HepG2 (cell line): ENCODE measurements around the gene AMZ1. TPM values are rescaled to one million over a fixed set of nuclear protein-coding genes. Genes with fewer than 3 reads are reported as not detected.

Source experiments
- JDP2 ChIP-seq: sonication (generic); formaldehyde crosslinking; IDR thresholded peaks from 2 replicates; pipeline ENCODE4 v1.8.1; 2022; ENCODE audit warnings: missing genetic modification reagents, borderline replicate concordance
- MAX ChIP-seq: IDR thresholded peaks from 2 replicates; pipeline ENCODE4 v1.6.1; 2012; ENCODE audit warnings: inconsistent platforms
- SNAI1 ChIP-seq: sonication (generic); formaldehyde crosslinking; IDR thresholded peaks from 2 replicates; pipeline ENCODE4 v1.5.0; 2020; ENCODE audit warnings: mild to moderate bottlenecking, missing genetic modification reagents, borderline replicate concordance
- TP53 ChIP-seq: sonication (generic); formaldehyde crosslinking; conservative IDR thresholded peaks from 2 replicates; pipeline ENCODE4 v1.4.0; 2020; ENCODE audit warnings: missing genetic modification reagents
- ZMAT5 ChIP-seq: sonication (generic); formaldehyde crosslinking; IDR thresholded peaks from 2 replicates; pipeline ENCODE4 v1.5.0; 2020; ENCODE audit warnings: mild to moderate bottlenecking, low read depth, missing genetic modification reagents, borderline replicate concordance
- ZNF329 ChIP-seq: sonication (generic); formaldehyde crosslinking; IDR thresholded peaks from 2 replicates; pipeline ENCODE4 v1.9.0; 2021; ENCODE audit warnings: low read depth, mild to moderate bottlenecking, missing genetic modification reagents
- ZNF484 ChIP-seq: sonication (generic); formaldehyde crosslinking; IDR thresholded peaks from 2 replicates; pipeline ENCODE4 v1.5.1; 2020; ENCODE audit warnings: mild to moderate bottlenecking, low read depth, missing genetic modification reagents, borderline replicate concordance
- ZNF530 ChIP-seq: sonication (generic); formaldehyde crosslinking; IDR thresholded peaks from 2 replicates; pipeline ENCODE4 v1.5.0; 2020; ENCODE audit warnings: low read depth, mild to moderate bottlenecking, missing genetic modification reagents
- ZNF614 ChIP-seq: IDR thresholded peaks from 2 replicates; pipeline ENCODE4 v1.6.1; 2018; ENCODE audit warnings: missing biosample characterization, missing genetic modification reagents, inconsistent platforms, borderline replicate concordance
- ZNF660 ChIP-seq: sonication (generic); formaldehyde crosslinking; IDR thresholded peaks from 2 replicates; pipeline ENCODE4 v1.5.1; 2020; ENCODE audit warnings: mild to moderate bottlenecking, low read depth, missing genetic modification reagents, borderline replicate concordance
- ZNF724P ChIP-seq: sonication (generic); formaldehyde crosslinking; IDR thresholded peaks from 2 replicates; pipeline ENCODE4 v1.8.0; 2022; ENCODE audit warnings: missing genetic modification reagents, borderline replicate concordance
- polyA plus RNA-seq, 8 experiments: library from polyadenylated mRNA; depleted of rRNA in 3 of 8; stranded (reverse) in 7 of 8; unstranded in 1 of 8; fragments of >200 nt; fragmentation: Illumina TruSeq in 4 of 8; extraction: Trizol in 4 of 8; gene quantifications; 2 replicates each; pipeline versions ENCODE4 v1.2.1 to v1.2.3, GENCODE V29; 2011 to 2016; ENCODE audit warnings: low read depth in 4 of 8, missing spikeins in 1 of 8, mixed read lengths in 1 of 8; ENCODE audit not compliant: insufficient read depth in 1 of 8
- total RNA-seq, 5 experiments: library from RNA; depleted of rRNA; stranded (reverse); fragments of >200 nt; fragmentation: Illumina TruSeq; extraction: Trizol; gene quantifications; 2 replicates each; pipeline ENCODE4 v1.2.3, GENCODE V29; 2016; ENCODE audit warnings: low read depth in 1 of 5
- TF ChIP-seq, protein P1 (sequence below): sonication (generic); formaldehyde crosslinking; IDR thresholded peaks from 2 replicates; pipeline ENCODE4 v1.8.1; 2023; ENCODE audit warnings: mild to moderate bottlenecking, missing genetic modification reagents
- TF ChIP-seq, protein P2 (sequence below): sonication (generic); formaldehyde crosslinking; IDR thresholded peaks from 2 replicates; pipeline ENCODE4 v1.4.0; 2020; ENCODE audit warnings: missing genetic modification reagents, borderline replicate concordance
- TF ChIP-seq, protein P3 (sequence below): sonication (generic); formaldehyde crosslinking; IDR thresholded peaks from 2 replicates; pipeline ENCODE4 v1.5.0; 2020; ENCODE audit warnings: missing genetic modification reagents
- TF ChIP-seq, protein P4 (sequence below): IDR thresholded peaks from 2 replicates; pipeline ENCODE4 v1.6.1; 2016; ENCODE audit warnings: low read depth, borderline replicate concordance
- TF ChIP-seq, protein P5 (sequence below): sonication (generic); formaldehyde crosslinking; IDR thresholded peaks from 2 replicates; pipeline ENCODE4 v1.5.0; 2020; ENCODE audit warnings: mild to moderate bottlenecking, missing genetic modification reagents

Gene AMZ1
- total and polyA plus RNA-seq, 2 of the 13 experiments (the other 11 are each of a cell fraction or from before 2014, with no cell fraction given) = 0.03 TPM; not detected in 1

DNA sequence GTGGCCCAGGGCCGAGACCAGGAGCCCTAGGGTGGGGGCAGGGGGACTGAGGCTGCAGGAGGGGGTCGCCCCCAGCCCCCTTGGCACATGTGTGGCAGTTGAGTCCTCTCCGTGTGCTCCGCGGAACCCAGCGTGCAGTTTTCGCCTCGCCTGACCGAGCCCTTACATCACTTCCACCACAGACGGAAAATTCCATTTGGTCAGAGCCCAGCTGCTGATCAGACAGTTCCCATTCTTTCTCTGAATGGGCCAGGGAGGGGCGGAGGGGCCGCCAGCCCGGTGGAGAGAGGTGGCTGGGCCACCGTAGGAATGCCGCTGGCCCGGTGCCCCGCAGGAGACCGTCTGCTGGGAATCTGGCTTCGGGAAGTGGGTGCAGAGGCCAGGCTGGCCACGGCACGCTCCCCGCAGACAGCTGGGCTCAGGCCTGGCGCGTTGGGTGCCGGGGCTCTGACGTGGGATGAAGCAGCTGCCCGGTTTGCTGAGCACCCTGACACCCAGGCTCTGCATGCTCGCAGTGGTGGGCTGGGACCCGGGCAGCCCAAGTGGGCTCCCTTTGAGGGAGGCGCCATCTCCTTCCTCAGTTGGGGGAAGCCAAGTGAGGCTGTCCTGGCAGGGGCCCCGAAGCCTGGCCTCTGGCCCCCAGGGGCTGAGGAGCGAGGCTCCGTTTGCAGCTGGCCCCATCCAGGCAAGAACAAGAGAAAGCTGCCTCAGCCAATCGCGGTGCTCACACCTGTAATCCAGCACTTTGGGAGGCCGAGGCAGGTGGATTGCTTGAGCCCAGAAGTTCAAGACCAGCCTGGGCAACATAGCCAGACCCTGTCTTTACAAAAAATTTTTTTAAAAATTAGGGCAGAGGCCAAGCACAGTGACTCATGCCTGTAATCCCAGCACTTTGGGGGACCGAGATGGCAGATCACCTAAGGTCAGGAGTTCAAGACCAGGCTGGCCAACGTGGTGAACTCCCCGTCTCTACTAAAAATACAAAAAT is 46.3 kb upstream of the AMZ1 start (continued):
- TF ChIP-seq, protein P1, sequence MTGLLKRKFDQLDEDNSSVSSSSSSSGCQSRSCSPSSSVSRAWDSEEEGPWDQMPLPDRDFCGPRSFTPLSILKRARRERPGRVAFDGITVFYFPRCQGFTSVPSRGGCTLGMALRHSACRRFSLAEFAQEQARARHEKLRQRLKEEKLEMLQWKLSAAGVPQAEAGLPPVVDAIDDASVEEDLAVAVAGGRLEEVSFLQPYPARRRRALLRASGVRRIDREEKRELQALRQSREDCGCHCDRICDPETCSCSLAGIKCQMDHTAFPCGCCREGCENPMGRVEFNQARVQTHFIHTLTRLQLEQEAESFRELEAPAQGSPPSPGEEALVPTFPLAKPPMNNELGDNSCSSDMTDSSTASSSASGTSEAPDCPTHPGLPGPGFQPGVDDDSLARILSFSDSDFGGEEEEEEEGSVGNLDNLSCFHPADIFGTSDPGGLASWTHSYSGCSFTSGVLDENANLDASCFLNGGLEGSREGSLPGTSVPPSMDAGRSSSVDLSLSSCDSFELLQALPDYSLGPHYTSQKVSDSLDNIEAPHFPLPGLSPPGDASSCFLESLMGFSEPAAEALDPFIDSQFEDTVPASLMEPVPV = peak; percentile 65; the same call in 1 of the 2 replicates
- TF ChIP-seq ZMAT5 (CRISPR knock-in tag) = no peak
- 0 out of 2 replicates have a peak, but pooled peaks have one; percentile 53 for TF ChIP-seq ZNF724P
- TF ChIP-seq ZNF660 = no peak
- TF ChIP-seq, protein P2, sequence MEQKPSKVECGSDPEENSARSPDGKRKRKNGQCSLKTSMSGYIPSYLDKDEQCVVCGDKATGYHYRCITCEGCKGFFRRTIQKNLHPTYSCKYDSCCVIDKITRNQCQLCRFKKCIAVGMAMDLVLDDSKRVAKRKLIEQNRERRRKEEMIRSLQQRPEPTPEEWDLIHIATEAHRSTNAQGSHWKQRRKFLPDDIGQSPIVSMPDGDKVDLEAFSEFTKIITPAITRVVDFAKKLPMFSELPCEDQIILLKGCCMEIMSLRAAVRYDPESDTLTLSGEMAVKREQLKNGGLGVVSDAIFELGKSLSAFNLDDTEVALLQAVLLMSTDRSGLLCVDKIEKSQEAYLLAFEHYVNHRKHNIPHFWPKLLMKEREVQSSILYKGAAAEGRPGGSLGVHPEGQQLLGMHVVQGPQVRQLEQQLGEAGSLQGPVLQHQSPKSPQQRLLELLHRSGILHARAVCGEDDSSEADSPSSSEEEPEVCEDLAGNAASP (CRISPR knock-in tag) = peak; percentile 81
- peak; percentile 66; the same call in 1 of the 2 replicates for TF ChIP-seq ZNF614 (CRISPR knock-in tag)
- TF ChIP-seq MAX = peak; percentile 70
- no peak for TF ChIP-seq SNAI1
- TF ChIP-seq, protein P3, sequence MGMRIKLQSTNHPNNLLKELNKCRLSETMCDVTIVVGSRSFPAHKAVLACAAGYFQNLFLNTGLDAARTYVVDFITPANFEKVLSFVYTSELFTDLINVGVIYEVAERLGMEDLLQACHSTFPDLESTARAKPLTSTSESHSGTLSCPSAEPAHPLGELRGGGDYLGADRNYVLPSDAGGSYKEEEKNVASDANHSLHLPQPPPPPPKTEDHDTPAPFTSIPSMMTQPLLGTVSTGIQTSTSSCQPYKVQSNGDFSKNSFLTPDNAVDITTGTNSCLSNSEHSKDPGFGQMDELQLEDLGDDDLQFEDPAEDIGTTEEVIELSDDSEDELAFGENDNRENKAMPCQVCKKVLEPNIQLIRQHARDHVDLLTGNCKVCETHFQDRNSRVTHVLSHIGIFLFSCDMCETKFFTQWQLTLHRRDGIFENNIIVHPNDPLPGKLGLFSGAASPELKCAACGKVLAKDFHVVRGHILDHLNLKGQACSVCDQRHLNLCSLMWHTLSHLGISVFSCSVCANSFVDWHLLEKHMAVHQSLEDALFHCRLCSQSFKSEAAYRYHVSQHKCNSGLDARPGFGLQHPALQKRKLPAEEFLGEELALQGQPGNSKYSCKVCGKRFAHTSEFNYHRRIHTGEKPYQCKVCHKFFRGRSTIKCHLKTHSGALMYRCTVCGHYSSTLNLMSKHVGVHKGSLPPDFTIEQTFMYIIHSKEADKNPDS (CRISPR knock-in tag) = no peak
- TF ChIP-seq JDP2 (CRISPR knock-in tag) = no peak
- no peak for TF ChIP-seq TP53
- no peak for TF ChIP-seq ZNF329
- TF ChIP-seq ZNF530 (CRISPR knock-in tag) = no peak
- no peak for TF ChIP-seq ZNF484 (CRISPR knock-in tag)
- TF ChIP-seq, protein P4, sequence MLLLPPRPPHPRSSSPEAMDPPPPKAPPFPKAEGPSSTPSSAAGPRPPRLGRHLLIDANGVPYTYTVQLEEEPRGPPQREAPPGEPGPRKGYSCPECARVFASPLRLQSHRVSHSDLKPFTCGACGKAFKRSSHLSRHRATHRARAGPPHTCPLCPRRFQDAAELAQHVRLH (CRISPR knock-in tag) = peak; percentile 52; the same call in 1 of the 2 replicates
- TF ChIP-seq, protein P5, sequence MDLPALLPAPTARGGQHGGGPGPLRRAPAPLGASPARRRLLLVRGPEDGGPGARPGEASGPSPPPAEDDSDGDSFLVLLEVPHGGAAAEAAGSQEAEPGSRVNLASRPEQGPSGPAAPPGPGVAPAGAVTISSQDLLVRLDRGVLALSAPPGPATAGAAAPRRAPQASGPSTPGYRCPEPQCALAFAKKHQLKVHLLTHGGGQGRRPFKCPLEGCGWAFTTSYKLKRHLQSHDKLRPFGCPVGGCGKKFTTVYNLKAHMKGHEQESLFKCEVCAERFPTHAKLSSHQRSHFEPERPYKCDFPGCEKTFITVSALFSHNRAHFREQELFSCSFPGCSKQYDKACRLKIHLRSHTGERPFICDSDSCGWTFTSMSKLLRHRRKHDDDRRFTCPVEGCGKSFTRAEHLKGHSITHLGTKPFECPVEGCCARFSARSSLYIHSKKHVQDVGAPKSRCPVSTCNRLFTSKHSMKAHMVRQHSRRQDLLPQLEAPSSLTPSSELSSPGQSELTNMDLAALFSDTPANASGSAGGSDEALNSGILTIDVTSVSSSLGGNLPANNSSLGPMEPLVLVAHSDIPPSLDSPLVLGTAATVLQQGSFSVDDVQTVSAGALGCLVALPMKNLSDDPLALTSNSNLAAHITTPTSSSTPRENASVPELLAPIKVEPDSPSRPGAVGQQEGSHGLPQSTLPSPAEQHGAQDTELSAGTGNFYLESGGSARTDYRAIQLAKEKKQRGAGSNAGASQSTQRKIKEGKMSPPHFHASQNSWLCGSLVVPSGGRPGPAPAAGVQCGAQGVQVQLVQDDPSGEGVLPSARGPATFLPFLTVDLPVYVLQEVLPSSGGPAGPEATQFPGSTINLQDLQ (CRISPR knock-in tag) = no peak
